GM19099 (cell line): ENCODE data around the gene ST6GALNAC4.

Experiments used
- POLR2A ChIP-seq: IDR thresholded peaks from 3 replicates; pipeline ENCODE4 v1.6.1; 2011; ENCODE audit warnings: low read depth; ENCODE audit not compliant: insufficient read length; ENCODE audit errors: extremely low read depth

The ST6GALNAC4 gene

GRCh38 chr9:127950513-127951289, 33.9 kb upstream of the ST6GALNAC4 start:
- no peak for TF ChIP-seq POLR2A

- no peak for TF ChIP-seq POLR2A
These were observed 33.1 kb upstream of the ST6GALNAC4 start for GRCh38 chr9:127949827-127950512.

DNA sequence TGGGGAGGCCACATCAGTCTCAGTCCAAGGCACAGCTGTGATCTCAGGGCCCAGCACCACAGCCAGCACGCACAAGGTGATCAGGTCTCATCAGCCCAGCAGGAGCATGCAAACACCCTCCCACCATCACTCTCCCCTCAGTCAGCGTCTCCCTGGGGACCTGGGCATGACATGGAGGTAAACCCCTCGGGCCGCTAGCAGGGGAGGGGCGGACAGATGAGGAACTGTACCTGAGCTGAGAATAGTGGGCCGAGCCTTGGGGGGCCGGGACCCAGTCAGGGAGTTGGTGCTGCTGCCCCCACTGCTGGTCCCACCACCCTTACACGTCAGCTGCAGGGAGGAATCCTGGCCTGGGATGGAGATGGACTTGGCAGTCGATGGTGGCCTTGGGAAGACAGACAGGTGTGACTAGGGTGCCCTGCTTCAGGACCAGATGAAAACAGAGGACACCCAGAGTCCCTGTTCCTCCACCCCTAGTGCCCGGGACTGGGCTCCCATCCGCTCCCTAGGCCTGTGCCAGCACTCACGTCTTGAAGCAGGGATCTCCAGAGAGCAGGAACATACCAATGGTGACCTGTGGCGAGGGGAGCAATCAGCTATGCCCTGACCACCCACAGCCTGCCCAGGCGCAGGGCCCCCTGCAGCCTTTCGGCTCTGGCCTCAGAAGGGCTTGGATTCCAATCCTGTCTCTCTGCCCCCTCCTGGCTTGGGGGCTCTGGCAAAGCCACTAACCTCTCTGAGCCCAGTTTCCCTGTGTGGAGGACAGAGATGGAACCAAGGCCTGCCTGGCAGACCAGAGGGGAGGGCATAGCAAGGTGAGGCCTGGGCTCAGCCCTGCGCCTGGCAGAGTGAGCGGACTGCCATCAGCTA, 31.2 kb upstream of the ST6GALNAC4 start:
- no peak for TF ChIP-seq POLR2A

DNA sequence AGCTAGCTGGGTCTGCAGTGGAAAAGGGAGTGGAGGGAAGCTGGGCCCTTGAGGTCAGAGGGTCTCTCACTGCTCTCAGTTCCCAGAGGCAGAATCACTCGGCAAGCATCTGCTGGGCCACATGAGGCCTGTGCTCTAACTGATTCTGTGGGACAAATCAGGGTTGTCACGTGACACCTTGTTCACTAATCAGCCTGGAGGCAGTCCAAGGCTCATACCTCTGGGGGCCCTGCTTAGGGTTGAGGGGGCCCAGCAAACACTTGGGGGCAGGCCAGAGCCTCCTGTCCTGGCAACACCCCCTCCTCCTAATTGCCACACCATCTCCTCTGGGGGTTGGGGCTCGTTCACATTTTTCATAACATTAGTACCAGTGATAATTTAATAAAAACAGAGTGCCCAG, 29.9 kb upstream of the ST6GALNAC4 start:
- TF ChIP-seq POLR2A, result no peak

DNA sequence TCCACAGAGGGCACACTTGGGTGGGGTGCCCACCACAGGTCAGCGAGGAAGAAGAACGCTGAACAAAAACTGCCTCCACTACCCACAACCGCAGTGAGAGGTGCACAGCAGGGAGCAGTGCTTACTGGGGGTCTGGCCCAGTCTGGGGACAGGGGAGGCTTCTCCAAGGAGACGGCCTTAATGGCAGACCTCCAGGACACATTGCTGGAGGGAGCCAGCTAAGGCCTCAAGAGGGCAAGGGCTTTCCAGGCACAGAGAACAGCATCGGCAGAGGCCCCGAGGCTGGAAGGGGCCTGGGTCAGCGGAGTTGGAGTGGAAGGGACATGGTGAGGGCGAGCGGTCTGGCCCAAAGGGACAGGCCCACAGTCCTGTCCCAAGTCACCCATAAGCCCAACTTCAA, 29.1 kb upstream of the ST6GALNAC4 start:
- no peak for TF ChIP-seq POLR2A

DNA sequence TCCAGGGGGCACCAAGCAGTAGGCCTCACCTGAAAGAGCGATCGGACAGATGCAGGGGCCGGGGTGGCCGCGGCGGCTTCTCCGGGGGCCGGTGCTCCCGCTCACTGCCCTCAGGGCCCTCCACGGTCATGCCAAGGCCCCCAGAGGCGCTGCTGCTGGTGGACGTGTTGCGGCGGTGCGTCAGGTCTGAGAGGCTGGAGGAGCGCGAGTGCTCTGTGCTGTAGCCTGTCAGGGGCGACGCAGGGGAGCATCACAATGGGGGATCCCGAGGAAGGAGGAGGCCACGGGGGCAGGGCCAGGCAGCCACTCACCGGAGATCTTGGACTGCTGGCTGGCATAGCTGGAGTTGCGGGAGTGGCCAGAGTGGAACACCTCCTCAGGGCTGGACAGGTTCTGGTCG, 28.5 kb upstream of the ST6GALNAC4 start:
- no peak for TF ChIP-seq POLR2A

DNA sequence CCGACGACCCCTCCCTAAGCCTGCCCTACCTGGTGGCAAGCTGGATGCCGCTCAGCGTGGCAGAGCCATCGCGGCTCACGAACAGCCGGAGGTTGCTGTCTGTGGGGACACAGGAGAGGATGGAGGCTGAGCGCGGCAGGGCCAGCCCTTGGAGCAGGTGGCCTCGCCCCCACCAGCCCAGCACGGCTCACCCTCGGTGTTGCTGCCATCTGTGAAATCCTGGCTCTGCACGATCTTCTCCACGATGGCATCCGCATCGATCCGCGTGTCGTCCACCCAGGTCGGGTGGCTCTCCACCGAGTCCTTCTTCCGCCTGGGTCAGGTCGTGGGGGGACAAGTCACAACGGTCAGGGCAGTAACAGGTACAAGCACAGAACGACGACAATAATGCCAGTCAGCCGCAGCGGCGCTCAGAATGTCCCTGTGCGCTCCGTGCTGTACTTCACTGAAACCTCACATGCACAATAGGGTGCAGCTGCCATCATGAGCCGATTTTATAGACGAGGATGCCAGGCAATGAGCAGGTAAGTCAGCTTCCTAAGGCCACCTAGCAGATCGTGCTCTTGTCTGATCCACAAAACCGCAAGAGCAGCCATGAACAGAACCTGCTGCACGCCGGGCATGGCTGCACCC, 27.9 kb upstream of the ST6GALNAC4 start:
- TF ChIP-seq POLR2A, result no peak

DNA sequence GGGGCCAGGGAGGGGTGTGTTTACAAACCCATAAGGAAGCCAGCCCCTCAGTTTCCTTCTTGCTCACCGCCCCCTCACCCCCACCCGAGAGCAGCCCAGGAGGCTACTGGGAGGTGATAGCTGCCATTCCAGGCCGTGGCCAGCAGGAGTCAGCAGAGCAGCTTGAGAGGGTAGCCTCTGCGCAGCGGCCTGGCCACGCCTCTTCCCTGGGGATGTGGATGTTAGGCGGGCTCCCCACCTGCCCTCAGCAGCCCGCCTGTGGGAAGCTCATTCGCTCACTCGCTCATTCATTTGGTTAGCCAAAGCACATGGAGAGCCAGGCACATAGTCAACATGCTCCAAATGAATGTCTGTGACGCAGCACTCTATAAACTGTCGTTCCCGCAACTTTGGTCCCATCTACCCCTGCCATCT, 26.9 kb upstream of the ST6GALNAC4 start:
- no peak for TF ChIP-seq POLR2A

DNA sequence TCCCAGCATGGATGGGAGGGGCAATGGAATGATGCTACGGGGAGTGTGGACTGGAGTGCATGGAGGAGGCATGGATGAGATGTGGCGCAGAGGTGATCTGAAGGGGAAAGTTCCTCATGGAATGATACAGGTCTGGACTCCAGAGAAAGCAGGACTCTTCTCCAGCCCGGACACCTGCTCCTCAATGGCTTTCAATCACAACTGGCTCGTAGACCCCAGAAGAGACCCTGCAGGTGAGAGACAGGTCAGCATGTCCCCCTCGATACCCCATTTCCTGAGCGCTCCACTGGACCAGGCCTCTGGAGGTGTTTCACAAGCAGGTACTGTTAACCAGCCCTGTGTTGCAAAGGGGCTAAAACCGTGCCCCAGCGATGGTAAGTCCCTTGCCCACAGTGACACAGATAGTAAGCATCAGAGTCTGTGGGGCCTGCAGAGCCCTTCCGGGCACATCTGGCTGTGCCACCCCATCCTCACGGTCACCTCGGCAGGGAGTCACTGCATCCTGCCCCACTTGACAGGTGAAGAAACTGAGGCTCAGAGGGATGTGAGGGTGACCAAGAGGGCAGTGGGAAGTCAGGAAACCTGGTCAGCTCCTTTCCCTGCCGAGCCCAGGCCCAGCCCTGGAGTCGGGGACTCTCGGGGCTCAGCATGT, 26.3 kb upstream of the ST6GALNAC4 start:
- no peak for TF ChIP-seq POLR2A

DNA sequence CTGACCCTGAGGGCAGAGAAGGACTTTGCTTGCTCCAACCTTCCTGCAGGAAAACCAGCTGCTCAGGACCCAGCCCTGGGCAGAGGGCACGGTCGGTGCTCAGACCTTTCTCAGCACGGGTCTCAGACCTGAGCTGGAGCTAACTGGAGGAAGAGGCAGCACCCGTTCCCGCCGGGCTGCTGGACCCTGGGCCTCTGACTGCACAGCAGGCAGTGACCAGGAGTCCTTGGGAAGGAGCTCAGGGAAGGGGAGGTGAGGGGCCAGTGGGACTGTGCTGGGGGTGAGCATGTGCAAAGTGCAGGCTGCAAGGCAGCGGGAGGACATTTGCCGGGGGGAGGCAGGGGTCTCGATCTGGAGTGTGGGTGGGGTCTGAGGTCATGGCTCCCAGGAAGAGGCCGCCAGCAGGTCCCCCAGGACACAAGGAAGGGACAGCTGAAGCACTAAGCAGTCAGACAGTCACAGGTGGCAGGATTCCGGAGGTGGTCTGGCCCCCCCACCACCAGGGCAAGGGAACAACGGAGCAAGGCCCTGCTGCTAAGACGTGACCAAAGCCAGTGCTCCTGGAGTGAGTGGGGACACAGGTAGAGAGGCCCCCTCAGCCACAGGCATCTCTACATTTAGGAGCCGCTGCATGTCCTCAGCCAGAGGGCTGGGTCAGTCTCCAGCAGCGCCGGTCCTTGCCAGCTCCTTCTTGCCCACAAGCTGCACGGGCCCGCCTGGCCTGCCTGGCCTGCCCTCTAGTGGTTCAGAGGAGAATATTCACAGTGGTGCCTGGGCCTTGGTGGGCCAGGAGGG, 25.6 kb upstream of the ST6GALNAC4 start:
- TF ChIP-seq POLR2A, result no peak

DNA sequence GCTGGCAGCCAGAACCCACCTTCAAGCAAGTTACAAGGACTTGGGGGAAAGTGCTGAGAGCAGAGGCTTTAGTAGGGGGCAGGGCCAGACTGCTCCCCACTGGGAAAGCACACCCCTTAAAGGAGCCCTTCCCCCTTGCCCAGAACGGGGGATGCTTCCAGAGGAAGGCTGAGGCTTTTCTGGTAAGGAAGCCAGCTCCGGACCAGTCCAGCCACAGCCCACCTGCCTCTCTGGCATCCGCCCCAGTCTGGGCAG, 25.0 kb upstream of the ST6GALNAC4 start:
- TF ChIP-seq POLR2A, result no peak

DNA sequence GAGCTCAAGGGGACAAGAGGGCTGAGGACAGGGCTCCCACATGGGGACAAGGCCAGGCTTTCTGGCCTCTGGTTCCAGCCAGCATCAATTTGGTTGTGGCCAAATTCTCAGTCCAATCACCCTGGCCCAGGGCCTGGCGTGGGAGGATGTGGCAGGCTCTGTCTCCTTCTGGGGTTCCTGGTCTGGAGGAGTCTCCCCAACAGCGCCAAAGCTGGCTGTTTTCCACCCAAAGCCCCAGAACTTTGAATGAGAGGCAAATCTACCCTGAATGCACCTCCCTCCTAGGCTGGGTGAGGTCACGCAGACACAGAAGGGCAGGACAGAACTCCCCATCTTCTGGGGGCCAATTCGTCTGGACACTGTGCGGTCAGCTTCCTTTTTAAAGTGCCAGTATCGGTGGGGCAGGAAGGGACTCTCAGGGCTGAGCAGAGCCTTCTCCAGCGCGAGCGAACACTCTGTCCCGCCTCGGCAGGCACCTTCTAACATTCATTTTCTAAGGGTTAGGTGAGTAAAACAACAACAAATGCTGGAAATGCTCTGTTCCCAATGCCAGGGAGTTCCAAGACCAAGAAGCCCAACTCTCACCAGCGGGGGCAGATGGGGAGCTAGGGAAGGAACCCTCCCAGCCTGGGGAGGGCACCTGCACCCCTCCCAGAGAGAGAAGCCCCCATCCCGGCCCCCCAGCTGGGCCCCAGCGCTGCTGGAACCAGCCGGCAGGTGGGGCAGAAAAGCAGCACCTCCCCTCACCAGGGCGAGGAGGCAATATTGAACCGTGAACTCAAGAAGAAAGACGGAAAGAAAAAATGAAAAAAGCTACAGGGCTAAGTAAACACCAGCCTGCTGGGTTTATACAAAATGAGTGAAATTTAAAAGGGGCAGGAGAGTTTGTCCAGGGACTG, 24.5 kb upstream of the ST6GALNAC4 start:
- no peak for TF ChIP-seq POLR2A

DNA sequence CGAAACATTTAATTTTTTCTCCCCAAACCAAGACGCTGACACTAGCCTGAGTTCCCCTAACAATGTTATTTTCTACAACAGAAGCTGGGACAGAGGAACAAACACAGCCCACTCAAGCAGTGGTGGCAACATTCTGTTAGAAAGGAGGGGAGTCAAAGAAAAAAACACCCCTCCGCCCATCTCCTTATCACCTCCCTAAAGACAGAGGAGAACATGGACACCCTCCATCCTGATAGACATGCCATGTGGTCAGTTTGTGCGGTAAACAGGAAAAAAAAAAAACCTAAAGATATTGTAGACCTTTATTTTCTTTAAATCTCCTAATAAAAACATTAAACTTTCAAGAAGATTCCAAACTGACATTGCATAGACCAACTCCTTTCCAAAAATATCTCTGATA, 23.8 kb upstream of the ST6GALNAC4 start:
- no peak for TF ChIP-seq POLR2A
